MM.1S (cell line): ENCODE data around the gene CIRBP.

Source experiments
- DNase-seq: peaks from one replicate; pipeline ENCODE4 v3.0.0-alpha.2; 2015
- H2AFZ ChIP-seq: fragments of 300-600 bp; sonication (generic); 2 replicates; pipeline ENCODE4 v1.6.0; 2016; ENCODE audit warnings: antibody characterized with exemption, low read length
- H3F3A ChIP-seq: fragments of 300-600 bp; sonication (generic); 2 replicates; pipeline ENCODE4 v1.6.1; 2016; ENCODE audit warnings: mild to moderate bottlenecking, antibody characterized with exemption, low read length, moderate library complexity, mixed read lengths; ENCODE audit not compliant: insufficient read depth
- H3K27ac ChIP-seq: fragments of 300-600 bp; sonication (generic); 2 replicates; pipeline ENCODE4 v1.5.1; 2016; ENCODE audit warnings: mild to moderate bottlenecking, low read length
- H3K27me3 ChIP-seq: fragments of 300-600 bp; sonication (generic); replicated peaks from 2 replicates; pipeline ENCODE4 v1.6.0; 2016; ENCODE audit warnings: low read length; ENCODE audit not compliant: insufficient read depth
- H3K36me3 ChIP-seq: fragments of 300-600 bp; sonication (generic); replicated peaks from 2 replicates; pipeline ENCODE4 v1.6.1; 2016; ENCODE audit warnings: mild to moderate bottlenecking, low read length, mixed read lengths; ENCODE audit not compliant: insufficient read depth
- H3K4me1 ChIP-seq: fragments of 300-600 bp; sonication (generic); 2 replicates; pipeline ENCODE4 v1.6.1; 2016; ENCODE audit warnings: low read length, mixed read lengths
- H3K4me2 ChIP-seq: fragments of 300-600 bp; sonication (generic); 2 replicates; pipeline ENCODE4 v1.6.0; 2016; ENCODE audit warnings: low read depth, low read length
- H3K4me3 ChIP-seq: fragments of 300-600 bp; sonication (generic); 2 replicates; pipeline ENCODE4 v1.5.1; 2016; ENCODE audit warnings: low read length, mixed read lengths
- H3K79me2 ChIP-seq: fragments of 300-600 bp; sonication (generic); 2 replicates; pipeline ENCODE4 v1.6.1; 2016; ENCODE audit warnings: mixed run types, low read length, mixed read lengths
- H3K9ac ChIP-seq: fragments of 300-600 bp; sonication (generic); 2 replicates; pipeline ENCODE4 v1.6.1; 2016; ENCODE audit warnings: low read length, mixed read lengths
- H3K9me2 ChIP-seq: fragments of 300-600 bp; sonication (generic); replicated peaks from 2 replicates; pipeline ENCODE4 v1.6.1; 2016; ENCODE audit warnings: mild to moderate bottlenecking, low read length, mixed read lengths; ENCODE audit not compliant: insufficient read depth
- H3K9me3 ChIP-seq: fragments of 300-600 bp; sonication (generic); replicated peaks from 2 replicates; pipeline ENCODE4 v1.6.1; 2016; ENCODE audit warnings: mild to moderate bottlenecking, low read length, mixed read lengths; ENCODE audit not compliant: insufficient read depth
- H4K20me1 ChIP-seq: fragments of 300-600 bp; sonication (generic); 2 replicates; pipeline ENCODE4 v1.6.1; 2016; ENCODE audit warnings: mild to moderate bottlenecking, low read length, moderate library complexity, mixed read lengths; ENCODE audit not compliant: insufficient read depth
- CTCF ChIP-seq: fragments of 300-600 bp; sonication (generic); IDR thresholded peaks from 2 replicates; pipeline ENCODE4 v1.5.1; 2016; ENCODE audit warnings: antibody characterized with exemption, low read length, mixed read lengths
- EZH2 ChIP-seq: fragments of 300-600 bp; sonication (generic); optimal IDR thresholded peaks from 2 replicates; pipeline ENCODE3; 2017; ENCODE audit warnings: low read depth, mild to moderate bottlenecking, antibody characterized with exemption, low read length, mixed read lengths
- EZH2phosphoT487 ChIP-seq: fragments of 300-600 bp; sonication (generic); IDR thresholded peaks from 2 replicates; pipeline ENCODE4 v1.6.1; 2018; ENCODE audit warnings: antibody characterized with exemption, low read length

Gene CIRBP

GRCh38 chr19:1282588-1283206, 13.6 kb downstream of the CIRBP start:
- Histone ChIP-seq H3K79me2 (peaks cover 9% of the 10 kb centered on the region; the same call in 1 of the 2 replicates), H3K9me3 (no peaks in the 10 kb centered on the region), H3K27ac (no peak overlapping the region), H3K9ac (no peak overlapping the region), H3F3A (no peaks in the 10 kb centered on the region), H3K9me2 (no peaks in the 10 kb centered on the region), H4K20me1 (no peaks in the 10 kb centered on the region), H3K4me3 (no peak overlapping the region), H3K27me3 (peaks cover 43% of the 10 kb centered on the region), H3K4me2 (no peak overlapping the region), H3K4me1 (no peaks in the 10 kb centered on the region), H2AFZ (no peak overlapping the region), H3K36me3 (no peaks in the 10 kb centered on the region)
- no peak for DNase-seq
- TF ChIP-seq CTCF (no peak), EZH2phosphoT487 (no peak), EZH2 (no peak)

GRCh38 chr19:1283207-1283916, 14.2 kb downstream of the CIRBP start:
- H4K20me1 ChIP-seq: no peaks in the 10 kb centered on the region
- DNase-seq: no peak

DNA sequence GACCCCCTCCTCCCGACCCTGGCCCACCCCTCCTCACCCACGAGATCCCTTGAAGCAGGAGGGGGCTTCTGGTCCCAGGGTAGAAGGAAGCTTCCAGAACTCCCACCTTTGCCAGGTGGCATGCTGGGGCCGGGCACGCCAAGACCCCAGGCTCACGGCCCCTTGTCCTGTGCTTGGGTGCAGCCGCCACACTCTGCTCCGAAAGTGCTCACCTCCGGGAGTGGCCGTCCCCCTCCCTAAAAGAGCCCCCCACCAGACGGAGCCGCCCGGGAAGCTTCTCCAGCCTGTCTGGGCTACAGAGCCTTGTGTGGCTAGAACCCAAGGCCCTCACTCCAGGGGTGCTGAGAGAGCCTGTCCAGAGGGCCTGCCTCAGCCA, 14.8 kb downstream of the CIRBP start:
- Histone ChIP-seq H3F3A (no peaks in the 10 kb centered on the region), H3K79me2 (peaks cover under 1% of the 10 kb centered on the region; the same call in 1 of the 2 replicates), H4K20me1 (no peaks in the 10 kb centered on the region), H3K4me3 (no peak overlapping the region), H3K36me3 (no peaks in the 10 kb centered on the region), H3K9ac (no peak overlapping the region), H3K4me2 (no peak overlapping the region), H3K27ac (no peak overlapping the region), H3K27me3 (peaks cover 55% of the 10 kb centered on the region), H3K9me2 (no peaks in the 10 kb centered on the region), H2AFZ (no peak overlapping the region), H3K9me3 (no peaks in the 10 kb centered on the region), H3K4me1 (no peaks in the 10 kb centered on the region)
- no peak for DNase-seq
- TF ChIP-seq EZH2phosphoT487 (no peak), EZH2 (no peak), CTCF (no peak)

More at GRCh38 chr19:1283207-1283916, 14.2 kb downstream of the CIRBP start:
- TF ChIP-seq EZH2 (no peak), CTCF (no peak), EZH2phosphoT487 (no peak)
- no peaks in the 10 kb centered on the region for H3K36me3 ChIP-seq
- H3K79me2 ChIP-seq: peaks cover 4% of the 10 kb centered on the region; the same call in 1 of the 2 replicates
- H3K4me3 ChIP-seq: no peak overlapping the region
- no peaks in the 10 kb centered on the region for H3K4me1 ChIP-seq
- H3K27ac ChIP-seq: no peak overlapping the region
- no peak overlapping the region for H2AFZ ChIP-seq
- H3K4me2 ChIP-seq: no peak overlapping the region
- no peaks in the 10 kb centered on the region for H3K9me3 ChIP-seq
- H3K9me2 ChIP-seq: no peaks in the 10 kb centered on the region
- H3K9ac ChIP-seq: no peak overlapping the region
- no peaks in the 10 kb centered on the region for H3F3A ChIP-seq
- peaks cover 50% of the 10 kb centered on the region for H3K27me3 ChIP-seq
